SK-N-SH (cell line): Measurements from ENCODE around the gene CFAP74.
A peak's percentile ranks its signal among the peaks of the same experiment; 100 is the strongest.

ENCODE experiments used
- POLR2AphosphoS5 ChIP-seq: IDR thresholded peaks from 2 replicates; pipeline ENCODE4 v1.6.1; 2012; ENCODE audit warnings: low read depth, low read length
- RAD21 ChIP-seq: IDR thresholded peaks from 2 replicates; pipeline ENCODE4 v1.6.1; 2012; ENCODE audit warnings: mild to moderate bottlenecking, low read length
- TAF1 ChIP-seq: IDR thresholded peaks from 2 replicates; pipeline ENCODE4 v1.6.1; 2012; ENCODE audit warnings: low read depth, mild to moderate bottlenecking, low read length, moderate library complexity, borderline replicate concordance
- TF ChIP-seq, protein P1 (sequence below): IDR thresholded peaks from 2 replicates; pipeline ENCODE4 v1.4.0; 2012; ENCODE audit warnings: low read depth, borderline replicate concordance

GRCh38 chr1:1943834-1944570, 59.6 kb downstream of the CFAP74 start:
- TF ChIP-seq TAF1: no peak
- TF ChIP-seq POLR2AphosphoS5: no peak
- peak; percentile 50 for TF ChIP-seq RAD21
- TF ChIP-seq, protein P1, sequence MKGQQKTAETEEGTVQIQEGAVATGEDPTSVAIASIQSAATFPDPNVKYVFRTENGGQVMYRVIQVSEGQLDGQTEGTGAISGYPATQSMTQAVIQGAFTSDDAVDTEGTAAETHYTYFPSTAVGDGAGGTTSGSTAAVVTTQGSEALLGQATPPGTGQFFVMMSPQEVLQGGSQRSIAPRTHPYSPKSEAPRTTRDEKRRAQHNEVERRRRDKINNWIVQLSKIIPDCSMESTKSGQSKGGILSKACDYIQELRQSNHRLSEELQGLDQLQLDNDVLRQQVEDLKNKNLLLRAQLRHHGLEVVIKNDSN: no peak
